GM23248 (cell line): ENCODE measurements around the gene DGKB.

Experiments used
- EZH2 ChIP-seq: fragments of 200-600 bp; sonication (generic); IDR thresholded peaks from 2 replicates; pipeline ENCODE4 v1.6.1; 2018; ENCODE audit warnings: antibody characterized with exemption, mild to moderate bottlenecking; ENCODE audit not compliant: insufficient read depth, poor library complexity, severe bottlenecking
- EZH2phosphoT487 ChIP-seq: fragments of 200-600 bp; sonication (generic); IDR thresholded peaks from 2 replicates; pipeline ENCODE4 v1.6.1; 2018; ENCODE audit warnings: antibody characterized with exemption, moderate library complexity, mild to moderate bottlenecking, low read depth; ENCODE audit not compliant: insufficient read depth

DNA sequence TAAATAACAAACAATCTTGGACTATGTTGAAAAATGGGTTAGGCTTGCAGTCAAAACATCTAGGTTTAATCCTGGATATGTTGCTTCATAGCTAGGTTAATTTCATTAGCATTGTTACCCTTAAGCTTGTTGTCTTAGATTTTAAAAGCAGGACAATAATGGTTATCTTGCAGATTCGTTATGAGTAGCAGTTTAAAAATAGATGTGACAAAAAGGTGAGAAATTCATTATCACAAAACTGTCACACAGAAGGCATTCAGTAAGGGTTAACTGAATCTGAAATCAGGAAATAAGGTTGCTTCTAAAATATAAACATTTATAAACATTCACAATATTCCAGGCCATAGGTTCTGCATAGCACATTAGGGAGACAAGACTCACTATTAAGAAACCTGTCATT is 483.9 kb downstream of the DGKB start:
- TF ChIP-seq EZH2 (no peak), EZH2phosphoT487 (no peak)
